ENCODE data around the gene ADGRV1.
"Not testable (repeated sequence)": the region's sequence is repeated elsewhere in the genome, so short reads cannot be mapped to it uniquely, and the experiment has no call there.

Gene ADGRV1

DNA sequence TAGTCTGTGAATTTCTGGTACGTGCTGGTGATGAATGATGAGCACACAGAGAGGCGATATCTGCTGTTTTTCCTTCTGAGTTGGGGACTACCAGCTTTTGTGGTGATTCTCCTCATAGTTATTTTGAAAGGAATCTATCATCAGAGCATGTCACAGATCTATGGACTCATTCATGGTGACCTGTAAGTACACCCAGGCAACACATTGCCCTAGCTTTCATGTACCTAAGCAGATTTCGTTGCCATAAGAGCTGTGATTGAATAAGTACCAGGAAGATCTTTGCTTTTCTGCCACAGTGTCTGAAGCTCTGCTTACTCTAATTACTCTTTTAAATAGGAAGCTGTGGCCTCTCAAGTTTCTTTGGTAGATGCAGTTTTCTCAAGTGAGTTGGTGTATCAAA, 426.7 kb downstream of the ADGRV1 start:
- DNase-seq (ENCODE audit: low read depth, low spot score) = no peak

DNA sequence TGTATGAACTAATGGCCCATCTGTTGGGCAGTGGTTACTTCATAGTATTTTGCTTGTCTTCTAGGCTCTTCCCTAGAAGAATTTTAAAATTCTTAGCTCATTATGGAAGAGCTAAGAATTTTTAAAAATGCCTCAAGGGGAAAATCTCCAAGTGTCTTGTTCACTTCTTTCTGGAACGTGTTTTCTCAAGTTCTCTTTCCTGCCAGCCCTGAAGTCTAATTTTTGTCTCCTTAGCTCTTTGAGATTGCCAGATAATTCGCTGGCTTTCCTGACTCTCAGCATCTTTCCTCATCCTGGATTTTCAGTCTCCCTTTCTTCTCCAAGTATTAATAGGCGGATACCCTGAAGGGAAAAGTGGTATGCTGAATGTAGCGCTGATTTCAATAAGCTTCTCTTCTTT, 429.1 kb downstream of the ADGRV1 start:
- DNase-seq (ENCODE audit: low read depth, low spot score) = no peak

DNA sequence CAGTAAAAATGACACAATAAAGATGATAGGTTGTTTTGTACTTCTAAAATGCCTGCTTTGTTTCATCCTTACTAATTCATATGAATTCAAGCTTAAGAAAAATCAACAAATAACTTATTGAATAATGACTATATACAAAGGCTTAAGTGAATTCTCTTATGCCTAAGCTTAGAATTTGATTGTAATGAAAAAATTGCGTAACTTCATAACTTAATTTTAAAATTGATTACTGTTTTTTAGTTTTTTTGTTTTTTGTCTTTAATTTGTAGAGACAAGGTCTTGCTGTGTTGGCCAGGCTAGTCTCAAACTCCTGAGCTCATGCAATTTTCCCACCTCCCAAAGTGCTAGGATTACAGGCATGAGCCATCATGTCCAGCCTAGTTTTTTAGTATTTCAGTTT, 432.6 kb downstream of the ADGRV1 start:
- no peak for DNase-seq (ENCODE audit: low read depth, low spot score)

DNA sequence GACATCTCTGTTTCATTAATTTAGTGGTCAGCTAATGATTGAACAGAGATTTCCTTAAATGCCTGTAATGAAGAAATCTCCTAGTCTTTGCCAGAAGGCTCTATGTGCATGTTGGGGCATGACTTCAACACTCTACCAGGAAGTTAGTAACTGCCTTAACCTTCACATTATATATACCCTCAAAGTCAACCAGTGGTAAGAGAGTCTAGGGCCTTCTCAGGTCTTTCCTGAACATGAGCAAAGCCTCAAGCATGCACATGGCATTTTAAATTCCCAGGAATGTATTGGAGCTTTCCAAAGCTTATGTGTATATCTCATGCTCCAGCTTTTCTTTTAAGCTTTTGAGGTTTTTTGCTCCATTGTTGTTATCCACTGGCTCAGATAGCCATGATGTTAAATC, 436.2 kb downstream of the ADGRV1 start:
- DNase-seq (ENCODE audit: low read depth, low spot score) = no peak

DNA sequence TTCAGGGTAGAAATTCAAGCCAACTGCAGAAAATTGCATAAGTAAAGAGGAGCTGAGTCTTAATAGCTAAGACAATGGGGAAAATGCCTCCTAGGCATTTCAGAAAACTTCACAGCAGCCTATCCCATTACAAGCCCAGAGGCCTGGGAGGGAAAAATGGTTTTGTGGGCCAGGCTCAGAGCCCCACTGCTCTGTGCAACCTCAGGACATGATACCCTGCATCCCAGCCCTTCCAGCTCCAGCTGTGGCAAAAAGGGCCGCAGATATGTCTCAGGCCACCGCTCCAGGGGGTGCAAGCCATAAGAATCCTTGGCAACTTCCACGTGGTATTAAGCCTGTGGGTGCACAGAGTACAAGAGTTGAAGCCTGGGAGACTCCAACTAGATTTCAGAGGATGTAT, 437.5 kb downstream of the ADGRV1 start:
- DNase-seq (ENCODE audit: low read depth, low spot score) = no peak

DNA sequence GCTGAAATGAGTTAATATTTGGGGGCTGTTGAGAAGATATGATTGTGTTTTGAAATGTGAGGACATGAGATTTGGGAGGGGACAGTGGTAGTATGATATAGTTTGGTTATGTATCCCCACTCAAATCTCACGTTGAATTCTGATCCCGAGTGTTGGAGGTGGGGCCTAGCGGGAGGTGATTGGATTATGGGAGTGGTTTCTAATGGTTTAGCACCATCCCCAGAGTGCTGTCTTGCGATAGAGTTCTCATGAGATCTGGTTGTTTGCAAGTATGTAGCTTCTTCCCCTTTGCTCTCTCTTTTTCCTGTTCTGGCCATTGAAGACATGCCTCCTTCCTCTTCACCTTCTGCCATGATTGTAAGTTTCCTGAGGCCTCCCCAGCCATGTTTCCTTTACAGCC, 438.5 kb downstream of the ADGRV1 start:
- DNase-seq (ENCODE audit: low read depth, low spot score) = no peak

DNA sequence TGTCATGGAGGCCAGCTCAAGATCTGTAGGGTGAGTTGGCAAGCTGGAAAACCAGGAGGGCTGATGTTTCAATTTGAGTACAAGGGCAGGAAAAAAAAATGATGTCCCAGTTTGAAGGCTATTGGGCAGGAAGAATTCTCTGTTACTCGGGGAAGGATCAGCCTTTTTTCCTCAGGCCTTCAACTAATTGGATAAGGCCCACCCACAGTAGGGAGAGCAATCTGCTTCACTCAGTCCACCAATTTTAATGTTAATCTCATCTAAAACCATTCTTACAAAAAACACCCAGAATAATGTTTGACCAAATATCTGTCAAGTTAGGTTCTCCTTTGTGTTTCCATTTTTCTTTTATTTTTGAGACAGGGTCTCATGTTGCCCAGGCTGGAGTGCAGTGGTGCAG, 442.1 kb downstream of the ADGRV1 start:
- DNase-seq (ENCODE audit: low read depth, low spot score) = no peak

DNA sequence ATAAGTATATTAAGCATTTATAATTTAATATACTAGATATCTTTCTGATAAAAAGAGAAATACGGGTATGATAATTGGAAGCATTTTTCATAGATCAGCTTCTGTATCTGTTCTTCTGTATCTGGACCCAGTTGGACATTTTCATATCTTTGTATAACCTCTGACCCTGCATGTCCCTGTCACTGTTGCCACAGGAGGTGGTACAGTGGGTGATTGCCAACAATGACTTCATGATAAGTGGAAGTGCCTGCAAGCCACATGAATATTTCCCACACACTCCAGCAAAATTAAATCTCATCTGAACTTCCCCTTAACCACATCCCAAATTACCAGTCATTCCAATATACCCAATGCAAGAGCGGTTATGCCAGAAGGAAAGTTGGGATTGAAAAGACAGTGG, 448.1 kb downstream of the ADGRV1 start:
- no peak for DNase-seq (ENCODE audit: low read depth, low spot score)

DNA sequence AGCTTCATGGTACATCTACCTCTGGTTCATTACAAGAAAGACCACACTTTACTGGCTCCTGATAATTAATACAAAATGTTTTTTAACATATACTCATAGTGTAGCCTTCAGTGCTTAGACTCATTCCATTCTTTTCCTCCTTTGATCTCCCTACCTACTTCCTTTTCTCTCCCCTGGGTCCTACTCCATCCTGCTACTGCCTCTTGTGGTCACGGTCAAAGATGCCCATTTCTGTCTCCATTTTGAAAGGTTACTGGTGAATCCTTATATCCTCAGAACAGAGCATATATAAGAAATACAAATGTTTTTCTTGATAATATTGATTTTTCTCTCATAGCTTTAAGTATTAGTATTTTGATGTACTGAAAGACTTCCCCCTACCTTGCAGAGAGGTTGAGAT, 448.7 kb downstream of the ADGRV1 start:
- no peak for DNase-seq (ENCODE audit: low read depth, low spot score)

DNA sequence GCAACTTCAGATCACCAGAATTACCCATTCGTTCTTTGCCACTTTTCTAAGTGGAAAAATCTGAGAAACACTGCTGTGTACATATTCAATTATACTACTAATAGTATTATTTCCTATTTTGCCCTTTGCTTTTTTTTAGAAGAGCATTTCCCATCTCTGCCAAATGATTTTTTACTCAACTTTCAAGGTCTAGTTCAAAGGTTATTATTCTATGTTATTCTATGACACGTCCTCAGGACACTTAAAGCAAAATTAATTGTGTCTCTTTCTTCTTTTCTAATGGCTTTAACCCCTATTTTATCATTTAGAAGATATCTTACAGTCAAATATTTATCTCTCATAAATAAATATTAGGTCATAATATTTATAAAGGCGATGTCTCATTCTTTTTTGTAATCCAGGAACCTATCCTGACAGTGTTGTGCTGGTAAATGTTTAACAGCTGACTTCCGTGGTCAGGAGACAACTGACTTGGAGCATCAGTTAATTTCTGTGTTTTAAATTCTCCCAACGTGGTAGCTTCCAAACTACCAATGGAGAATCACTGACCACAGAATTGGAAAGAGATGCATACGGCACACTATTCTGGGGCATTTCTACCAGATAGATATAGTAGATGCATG, 449.3 kb downstream of the ADGRV1 start:
- no peak for DNase-seq (ENCODE audit: low read depth, low spot score)

DNA sequence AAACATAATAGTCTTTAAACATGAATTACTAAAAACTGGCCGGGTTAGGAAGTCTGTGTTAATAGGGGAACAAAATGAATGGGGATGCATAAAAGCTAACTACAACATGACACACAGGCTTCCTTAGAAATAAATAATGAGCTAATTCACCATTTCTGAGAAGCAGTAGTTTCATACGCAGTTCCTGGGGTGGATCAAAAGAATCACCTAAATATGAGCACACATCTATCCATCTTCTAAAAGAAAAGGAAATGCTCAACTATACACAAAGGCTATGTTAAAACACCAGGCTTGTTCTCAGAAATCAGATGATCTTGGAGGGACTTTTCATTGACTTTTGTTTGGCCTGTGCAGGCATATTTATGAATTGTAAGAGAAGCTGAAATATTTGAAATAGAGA, 451.5 kb downstream of the ADGRV1 start:
- no peak for DNase-seq (ENCODE audit: low read depth, low spot score)

DNA sequence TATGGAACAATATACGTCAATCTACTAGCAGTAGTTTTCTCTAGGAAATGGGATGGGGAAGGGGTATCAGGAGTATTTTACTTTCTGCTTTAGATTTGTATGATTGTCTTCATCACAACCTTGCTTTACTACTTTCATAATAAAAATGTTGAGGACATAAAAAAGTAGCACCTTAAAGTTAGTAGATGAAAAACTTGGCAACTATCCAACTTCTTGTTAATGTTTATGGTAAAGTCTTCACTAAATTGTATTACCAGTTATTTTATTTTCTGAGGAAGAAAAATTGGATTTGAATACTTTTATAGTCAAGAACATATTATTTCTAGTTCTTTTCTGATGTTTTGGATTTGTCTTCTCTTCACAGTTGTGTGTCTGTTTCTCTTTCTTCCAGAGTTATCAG, 452.4 kb downstream of the ADGRV1 start:
- DNase-seq (ENCODE audit: low read depth, low spot score) = no peak

DNA sequence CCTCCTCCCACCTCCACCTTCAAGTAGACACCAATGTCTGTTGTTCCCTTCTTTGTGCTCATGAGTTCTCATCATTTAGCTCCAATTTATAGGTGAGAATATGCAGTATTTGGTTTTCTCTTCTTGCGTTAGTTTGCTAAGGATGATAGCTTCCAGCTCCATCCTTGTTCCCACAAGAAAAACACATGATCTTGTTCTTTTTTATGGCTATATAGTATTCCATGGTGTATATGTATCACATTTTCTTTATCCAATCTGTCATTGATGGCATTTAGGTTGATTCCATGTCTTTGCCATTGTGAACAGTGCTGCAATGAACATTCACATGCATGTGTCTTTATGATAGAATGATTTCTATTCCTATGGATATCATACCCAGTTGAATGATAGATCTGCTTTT, 454.3 kb downstream of the ADGRV1 start:
- DNase-seq (ENCODE audit: low read depth, low spot score) = not testable (repeated sequence)

DNA sequence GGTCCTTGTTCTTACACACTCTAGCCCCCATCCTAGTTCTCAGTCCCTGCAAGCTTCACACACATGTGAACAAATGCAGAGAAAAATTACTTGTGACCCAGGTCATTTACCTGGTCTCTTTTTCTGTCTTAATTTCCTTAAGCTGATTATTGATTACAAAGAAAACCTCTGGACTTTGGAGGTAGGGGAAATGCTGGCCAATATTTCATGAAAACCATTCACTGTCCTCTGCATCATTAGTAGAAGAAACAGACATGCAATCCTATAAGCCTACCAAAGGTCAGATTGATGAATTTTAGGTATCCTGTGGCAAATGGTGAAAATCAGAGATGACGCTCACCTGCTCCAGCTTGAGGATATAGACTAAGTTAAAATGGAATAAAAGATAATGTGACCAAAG, 457.7 kb downstream of the ADGRV1 start:
- no peak for DNase-seq (ENCODE audit: low read depth, low spot score)

DNA sequence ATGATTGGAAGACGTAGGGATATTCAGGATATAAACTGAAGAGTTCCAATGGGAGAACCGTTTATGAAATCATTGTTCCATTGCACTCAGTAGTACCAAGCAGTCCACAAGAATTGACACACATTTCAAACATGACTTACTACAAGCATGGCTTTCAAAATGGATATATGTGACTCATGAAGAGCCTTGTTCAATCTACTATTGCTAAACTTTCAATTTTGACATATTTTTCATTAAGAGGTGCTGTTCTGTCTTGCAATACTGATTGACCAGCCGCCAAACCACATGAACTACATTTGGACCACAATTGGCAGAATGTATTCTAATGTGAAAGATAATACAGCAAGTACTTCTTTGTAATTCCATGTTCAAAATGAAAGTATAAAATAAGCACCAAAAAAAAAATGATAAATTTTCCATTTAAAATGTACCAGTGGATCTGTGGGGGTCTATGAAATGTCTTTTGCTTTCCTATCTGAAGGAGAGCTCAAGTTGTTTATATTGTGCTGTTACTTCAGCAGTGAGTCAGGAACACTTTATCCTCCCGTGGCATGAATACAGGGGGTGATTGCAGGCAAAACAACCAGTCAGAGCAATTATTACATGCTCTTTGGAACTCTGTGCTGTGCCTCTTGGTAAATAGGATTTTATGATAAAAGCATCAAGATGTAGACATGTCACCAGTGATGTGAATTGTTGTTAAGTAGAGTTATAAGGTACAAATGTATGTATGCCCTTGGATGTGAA, 458.5 kb downstream of the ADGRV1 start:
- no peak for DNase-seq (ENCODE audit: low read depth, low spot score)

DNA sequence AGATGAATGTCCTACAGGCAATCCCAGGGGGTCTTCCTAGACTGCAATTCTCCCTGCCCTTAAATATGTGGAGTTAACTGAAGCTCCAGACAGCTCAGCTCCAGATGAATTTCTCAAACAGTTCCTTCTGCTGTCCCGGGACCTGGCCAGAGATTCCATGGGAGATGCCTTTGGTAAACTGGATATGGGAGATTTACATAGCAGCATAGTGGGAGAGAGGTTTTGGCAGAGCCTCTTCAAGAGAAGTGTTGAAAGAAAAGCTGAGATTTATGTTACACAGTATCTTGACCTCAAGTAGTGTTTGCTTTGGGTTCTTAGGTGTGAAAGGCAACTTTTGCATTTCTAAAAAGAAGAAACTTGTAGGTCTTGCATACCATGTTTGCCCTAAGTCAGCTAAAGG, 459.6 kb downstream of the ADGRV1 start:
- DNase-seq (ENCODE audit: low read depth, low spot score) = no peak

DNA sequence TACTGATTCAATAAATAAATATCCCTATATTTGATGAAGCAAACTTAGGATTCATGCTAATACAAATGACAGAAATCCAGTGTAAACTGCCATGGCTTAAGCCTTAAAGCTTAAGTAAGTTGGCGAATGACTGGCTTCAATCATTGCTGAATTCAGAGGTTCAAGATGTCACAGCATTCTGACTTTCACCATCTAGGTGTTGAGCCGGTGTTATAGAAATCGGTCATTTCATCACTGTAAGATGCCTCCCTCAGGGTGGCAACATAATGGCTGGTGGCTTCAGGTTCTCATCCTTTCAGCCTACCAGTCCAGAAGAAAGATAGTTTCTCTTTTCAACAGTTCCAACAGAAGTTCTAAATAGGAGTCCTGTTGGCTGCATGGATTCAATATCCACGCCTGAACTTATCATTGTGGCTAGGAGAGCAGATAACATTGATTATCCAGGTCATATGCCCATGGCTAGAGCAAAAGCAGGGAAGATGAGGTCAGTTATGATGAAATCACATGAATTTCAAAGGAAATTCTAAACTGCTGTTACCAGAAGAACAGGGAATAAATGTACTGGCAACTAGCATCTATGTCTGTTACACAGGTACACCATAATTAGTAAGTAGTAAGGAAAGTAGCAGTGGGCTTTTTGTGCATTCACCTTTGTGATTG, 460.2 kb downstream of the ADGRV1 start:
- no peak for DNase-seq (ENCODE audit: low read depth, low spot score)

DNA sequence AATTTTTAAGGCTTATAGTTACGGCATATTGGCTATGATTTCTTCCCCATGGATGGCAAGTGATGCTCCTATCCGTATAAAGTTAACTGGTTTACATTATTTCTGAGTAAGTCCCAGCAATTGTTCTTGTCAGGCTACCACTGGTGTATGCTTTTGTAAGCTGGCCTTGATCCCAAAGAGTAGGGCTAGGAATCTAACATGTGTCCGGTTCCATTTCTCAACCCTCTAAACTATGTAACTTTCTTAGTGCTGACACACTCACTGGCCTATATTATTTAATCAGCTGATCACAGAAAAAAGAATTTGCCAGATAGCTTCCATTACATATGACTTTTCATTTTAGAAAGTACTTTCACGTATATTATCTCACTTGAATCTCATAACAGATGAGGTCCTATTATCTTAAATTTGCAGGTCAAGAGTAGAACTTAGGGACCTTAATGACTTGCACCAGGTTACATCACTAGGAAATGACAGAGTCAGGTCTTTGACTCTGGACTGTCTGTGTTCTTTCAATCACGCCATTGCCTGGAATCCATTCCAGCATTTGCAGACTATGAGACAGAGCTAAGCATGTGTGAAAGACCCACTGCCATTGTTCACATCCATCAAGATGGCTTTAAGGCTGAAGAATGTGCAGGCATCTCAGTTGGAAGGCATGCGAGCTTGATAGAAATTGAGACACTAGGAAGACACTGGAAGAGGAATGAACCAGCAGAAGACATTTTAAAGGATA, 461.6 kb downstream of the ADGRV1 start:
- no peak for DNase-seq (ENCODE audit: low read depth, low spot score)

DNA sequence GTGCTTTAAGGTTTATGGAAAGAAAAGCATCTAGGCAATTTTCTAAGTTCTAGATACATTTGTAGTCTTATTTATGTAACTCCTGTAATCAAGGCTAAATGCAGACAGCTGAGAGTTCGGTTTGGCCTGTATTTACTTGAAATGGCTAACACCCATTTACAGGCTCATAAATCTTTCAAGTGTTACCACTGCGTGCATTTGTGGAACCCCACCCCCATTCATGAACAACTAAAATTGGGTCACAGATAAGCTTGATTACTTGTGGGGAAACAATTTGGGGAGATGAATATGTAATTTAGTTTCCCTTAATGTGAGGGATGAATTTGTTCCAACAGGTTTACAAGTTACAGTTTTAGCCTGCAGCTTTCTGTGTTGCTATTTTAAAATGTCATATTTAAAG, 463.9 kb downstream of the ADGRV1 start:
- DNase-seq (ENCODE audit: low read depth, low spot score) = no peak

DNA sequence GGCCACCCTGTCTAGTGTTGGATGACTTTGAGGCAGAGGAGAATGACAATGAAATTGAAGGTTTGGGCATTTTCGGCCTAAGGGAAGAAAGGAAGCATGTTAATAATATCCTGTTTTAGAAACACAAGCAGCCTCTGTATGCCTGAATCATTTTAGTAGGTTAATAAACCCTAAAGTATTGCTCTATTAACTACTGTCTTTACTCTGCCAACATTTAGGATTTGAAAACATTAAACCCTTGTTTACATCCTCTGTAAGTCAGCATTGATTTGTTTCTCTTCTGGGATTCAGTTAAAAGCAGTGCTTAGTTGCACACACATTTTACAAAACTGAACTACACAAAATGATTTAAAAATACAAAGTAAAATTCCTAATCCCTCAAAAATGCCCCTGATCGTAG, 465.6 kb downstream of the ADGRV1 start:
- DNase-seq (ENCODE audit: low read depth, low spot score) = no peak

DNA sequence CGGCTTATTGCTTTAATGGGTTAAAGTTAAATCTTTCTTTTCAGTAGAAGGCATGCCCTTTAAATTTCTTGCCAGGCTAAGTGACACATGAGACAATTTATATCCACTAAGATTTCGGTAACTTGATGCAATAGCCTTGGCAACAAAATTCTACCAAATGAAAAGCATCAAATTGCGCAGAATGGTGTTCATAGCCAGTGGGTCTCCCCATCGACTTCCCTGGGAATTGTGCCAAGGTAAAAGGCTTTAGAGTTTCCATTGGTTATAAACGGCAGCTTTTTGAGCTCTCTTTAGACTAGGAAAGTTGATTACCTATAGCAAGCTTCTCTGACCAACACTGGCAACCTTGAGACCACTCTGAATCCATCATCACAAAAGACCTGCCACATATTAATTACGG, 466.1 kb downstream of the ADGRV1 start:
- no peak for DNase-seq (ENCODE audit: low read depth, low spot score)

DNA sequence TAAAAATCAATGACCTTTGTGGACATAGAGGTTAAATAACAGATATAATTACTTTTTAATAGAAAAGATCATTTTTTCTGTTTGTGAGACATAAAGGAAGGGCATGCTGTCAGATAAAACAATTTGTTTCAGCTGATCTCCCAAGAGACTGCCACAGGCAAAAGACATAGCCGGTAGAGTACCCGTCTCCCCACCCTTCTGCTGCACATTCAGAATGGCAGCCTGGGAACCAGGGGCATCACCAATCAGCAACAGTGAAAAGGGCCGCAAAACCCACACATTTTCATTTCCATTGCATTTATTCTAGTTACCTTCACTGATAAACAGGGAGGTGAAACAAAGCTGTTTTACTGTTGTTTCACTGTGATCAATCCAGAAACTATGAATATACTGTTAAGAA, 466.9 kb downstream of the ADGRV1 start:
- DNase-seq (ENCODE audit: low read depth, low spot score) = no peak

DNA sequence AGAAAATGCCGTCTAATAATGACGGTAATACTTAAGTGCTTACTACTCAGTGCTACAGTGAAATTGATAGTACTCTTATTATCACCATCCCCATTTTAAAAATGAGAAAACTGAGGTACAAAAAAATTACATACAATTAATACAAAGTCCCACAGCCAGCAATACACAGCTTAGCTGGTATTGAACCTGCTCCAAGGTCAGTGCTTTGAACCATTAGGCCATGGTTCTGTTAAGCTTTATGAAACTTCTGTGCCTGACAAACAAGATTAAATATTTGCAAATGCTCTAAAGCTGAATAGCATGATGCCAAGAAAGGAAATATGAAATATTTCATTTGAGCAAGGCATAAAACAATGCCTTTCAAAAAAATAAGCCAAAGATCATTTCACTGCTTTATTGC, 467.4 kb downstream of the ADGRV1 start:
- no peak for DNase-seq (ENCODE audit: low read depth, low spot score)
